WTC11 (cell line): ENCODE data around the gene ISLR. TPM values are rescaled to one million over a fixed set of nuclear protein-coding genes. Genes with fewer than 3 reads are reported as not detected.

Experiments
- ATAC-seq: fragments of 200-7000 bp; cut with Tn5 transposase; 2 replicates; pipeline ENCODE4 v1.10.0; 2021; ENCODE audit warnings: mild to moderate bottlenecking, moderate library complexity
- CTCF ChIA-PET: fragments of 300-600 bp; sonication (Branson Sonifier 250); formaldehyde crosslinking; loops from one replicate; lab custom pipeline; 2021; ENCODE audit warnings: antibody characterized with exemption; lab: Charles Lee
- POLR2A ChIA-PET: fragments of 350-600 bp; sonication (Branson Sonifier 250); formaldehyde crosslinking; loops from one replicate; lab custom pipeline; 2021; ENCODE audit warnings: antibody characterized with exemption; lab: Charles Lee
- DNase-seq: peaks from one replicate; pipeline ENCODE4 v3.0.0; 2021; ENCODE audit warnings: low spot score
- H3K27ac Mint-ChIP-seq: 2 replicates; pipeline ENCODE4 v1.8.0; 2021; ENCODE audit warnings: mixed read lengths
- H3K27me3 Mint-ChIP-seq: 2 replicates; pipeline ENCODE4 v1.8.0; 2021; ENCODE audit warnings: low read depth, mild to moderate bottlenecking, moderate library complexity, mixed read lengths
- H3K36me3 Mint-ChIP-seq: 2 replicates; pipeline ENCODE4 v1.8.0; 2021; ENCODE audit warnings: mixed read lengths
- H3K4me1 Mint-ChIP-seq: 2 replicates; pipeline ENCODE4 v1.8.0; 2022; ENCODE audit warnings: mixed read lengths
- H3K4me3 Mint-ChIP-seq: 2 replicates; pipeline ENCODE4 v1.8.0; 2021; ENCODE audit warnings: mild to moderate bottlenecking, moderate library complexity, mixed read lengths
- H3K9me3 Mint-ChIP-seq: 2 replicates; pipeline ENCODE4 v1.8.0; 2021; ENCODE audit warnings: mixed read lengths
- ARID4B ChIP-seq: sonication (generic); formaldehyde crosslinking; IDR thresholded peaks from 2 replicates; pipeline ENCODE4 v1.8.0; 2023; ENCODE audit warnings: missing genetic modification reagents, mild to moderate bottlenecking, borderline replicate concordance
- CREM ChIP-seq: sonication (generic); formaldehyde crosslinking; IDR thresholded peaks from 2 replicates; pipeline ENCODE4 v1.8.1; 2022; ENCODE audit warnings: mild to moderate bottlenecking, missing genetic modification reagents, moderate library complexity
- FOXK1 ChIP-seq: sonication (generic); formaldehyde crosslinking; IDR thresholded peaks from 2 replicates; pipeline ENCODE4 v1.8.0; 2022; ENCODE audit warnings: mild to moderate bottlenecking, moderate library complexity, missing genetic modification reagents
- FOXP4 ChIP-seq: sonication (generic); formaldehyde crosslinking; IDR thresholded peaks from 2 replicates; pipeline ENCODE4 v1.8.0; 2022; ENCODE audit warnings: mild to moderate bottlenecking, missing genetic modification reagents
- GABPB1 ChIP-seq: sonication (generic); formaldehyde crosslinking; IDR thresholded peaks from 2 replicates; pipeline ENCODE4 v1.8.1; 2023; ENCODE audit warnings: mild to moderate bottlenecking, missing genetic modification reagents
- GRHL2 ChIP-seq: fragments of 250-450 bp; sonication (Bioruptor Pico); IDR thresholded peaks from 2 replicates; pipeline ENCODE4 v1.8.0; 2022; ENCODE audit warnings: mild to moderate bottlenecking, moderate library complexity; ENCODE audit not compliant: insufficient replicate concordance, severe bottlenecking
- JUN ChIP-seq: sonication (generic); formaldehyde crosslinking; IDR thresholded peaks from 2 replicates; pipeline ENCODE4 v1.8.0; 2023; ENCODE audit warnings: mild to moderate bottlenecking, missing genetic modification reagents
- NFATC4 ChIP-seq: fragments of 250-450 bp; sonication (Bioruptor Pico); IDR thresholded peaks from 2 replicates; pipeline ENCODE4 v1.9.0; 2021; ENCODE audit warnings: mild to moderate bottlenecking
- OVOL2 ChIP-seq: fragments of 250-450 bp; sonication (Bioruptor Pico); IDR thresholded peaks from 2 replicates; pipeline ENCODE4 v1.9.0; 2021; ENCODE audit warnings: mild to moderate bottlenecking, borderline replicate concordance
- SMAD3 ChIP-seq: sonication (generic); formaldehyde crosslinking; IDR thresholded peaks from 2 replicates; pipeline ENCODE4 v1.8.0; 2022; ENCODE audit warnings: missing genetic modification reagents, mild to moderate bottlenecking, borderline replicate concordance
- SOX15 ChIP-seq: fragments of 250-450 bp; sonication (Bioruptor Pico); IDR thresholded peaks from 2 replicates; pipeline ENCODE4 v1.9.0; 2021; ENCODE audit warnings: mild to moderate bottlenecking
- SP1 ChIP-seq: sonication (generic); formaldehyde crosslinking; conservative IDR thresholded peaks from 2 replicates; pipeline ENCODE4 v1.8.1; 2022; ENCODE audit warnings: missing genetic modification reagents
- TEAD1 ChIP-seq: sonication (generic); formaldehyde crosslinking; IDR thresholded peaks from 2 replicates; pipeline ENCODE4 v1.8.0; 2022; ENCODE audit warnings: mild to moderate bottlenecking, missing genetic modification reagents
- ZBTB21 ChIP-seq: sonication (generic); formaldehyde crosslinking; IDR thresholded peaks from 2 replicates; pipeline ENCODE4 v1.8.1; 2023; ENCODE audit warnings: mild to moderate bottlenecking, missing genetic modification reagents, borderline replicate concordance
- ZNF219 ChIP-seq: sonication (generic); formaldehyde crosslinking; IDR thresholded peaks from 2 replicates; pipeline ENCODE4 v1.8.0; 2023; ENCODE audit warnings: missing genetic modification reagents, mild to moderate bottlenecking, borderline replicate concordance
- total RNA-seq: library from RNA; stranded (reverse); gene quantifications from 3 replicates; pipeline ENCODE4 v1.2.3, GENCODE V29; 2021
- TF ChIP-seq, protein P1 (sequence below): sonication (generic); formaldehyde crosslinking; IDR thresholded peaks from 2 replicates; pipeline ENCODE4 v1.8.0; 2022; ENCODE audit warnings: missing genetic modification reagents
- TF ChIP-seq, protein P2 (sequence below): sonication (generic); formaldehyde crosslinking; IDR thresholded peaks from 2 replicates; pipeline ENCODE4 v1.8.0; 2022; ENCODE audit warnings: mild to moderate bottlenecking, missing genetic modification reagents
- TF ChIP-seq, protein P3 (sequence below): fragments of 250-450 bp; sonication (Bioruptor Pico); IDR thresholded peaks from 2 replicates; pipeline ENCODE4 v1.9.0; 2021; ENCODE audit warnings: mild to moderate bottlenecking, borderline replicate concordance
- TF ChIP-seq, protein P4 (sequence below): sonication (generic); formaldehyde crosslinking; IDR thresholded peaks from 2 replicates; pipeline ENCODE4 v1.8.1; 2023; ENCODE audit warnings: mild to moderate bottlenecking, missing genetic modification reagents, moderate library complexity

Gene ISLR
- total RNA-seq, 1 experiment from 2014 or later = 0.63 TPM

- TF ChIP-seq TEAD1 (CRISPR knock-in tag) = no peak
- TF ChIP-seq OVOL2 (CRISPR knock-in tag) = no peak
- TF ChIP-seq CREM (CRISPR knock-in tag) = no peak
- no peak for TF ChIP-seq ARID4B (CRISPR knock-in tag)
Observed at GRCh38 chr15:74188216-74188615, 14.7 kb downstream of the ISLR start (continued).

GRCh38 chr15:74191798-74192197 lies 18.3 kb downstream of the ISLR start:
- no peaks in the 10 kb centered on the region; the same call in 1 of the 2 replicates for H3K36me3 Mint-ChIP-seq
- no peak overlapping the region for H3K4me3 Mint-ChIP-seq
- ATAC-seq = no peak

DNA sequence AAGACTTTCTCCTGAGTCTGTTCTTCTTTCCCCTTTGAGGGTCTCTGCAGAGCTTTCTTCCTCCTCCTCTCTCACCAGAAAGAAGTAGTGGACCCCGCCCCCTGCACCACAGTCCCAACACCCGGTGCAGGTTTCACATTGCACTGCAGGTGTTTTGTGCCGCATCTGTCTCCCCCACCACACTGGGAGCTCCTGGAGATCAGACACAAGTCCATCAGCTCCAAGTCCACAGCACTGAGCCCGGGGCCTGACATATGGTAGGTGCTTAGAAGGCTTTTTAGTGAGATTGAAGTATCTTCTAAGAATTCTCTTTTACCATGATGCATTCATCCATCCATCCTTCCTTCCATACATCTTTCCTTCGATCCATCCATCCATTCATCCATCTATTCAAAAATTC lies 19.2 kb downstream of the ISLR start:
- CTCF ChIA-PET = interaction anchor here (1.6 to 4.4 kb wide), 2 partner anchors 10 to 16 kb away, joined by 3 to 17 read pairs; partner anchors contain the start of gene STRA6
- no peaks in the 10 kb centered on the region for H3K4me1 Mint-ChIP-seq
- H3K36me3 Mint-ChIP-seq = no peaks in the 10 kb centered on the region; the same call in 1 of the 2 replicates
- no peak for ATAC-seq
- no peaks in the 10 kb centered on the region for H3K9me3 Mint-ChIP-seq
- POLR2A ChIA-PET = interaction anchor here (1.9 kb wide), 1 partner anchor 10 kb away, joined by 6 read pairs; the partner anchor contains the start of gene STRA6
- H3K27ac Mint-ChIP-seq = no peak overlapping the region
- no peak for DNase-seq
- H3K27me3 Mint-ChIP-seq = no peaks in the 10 kb centered on the region
- no peak overlapping the region for H3K4me3 Mint-ChIP-seq
- TF ChIP-seq, protein P1, sequence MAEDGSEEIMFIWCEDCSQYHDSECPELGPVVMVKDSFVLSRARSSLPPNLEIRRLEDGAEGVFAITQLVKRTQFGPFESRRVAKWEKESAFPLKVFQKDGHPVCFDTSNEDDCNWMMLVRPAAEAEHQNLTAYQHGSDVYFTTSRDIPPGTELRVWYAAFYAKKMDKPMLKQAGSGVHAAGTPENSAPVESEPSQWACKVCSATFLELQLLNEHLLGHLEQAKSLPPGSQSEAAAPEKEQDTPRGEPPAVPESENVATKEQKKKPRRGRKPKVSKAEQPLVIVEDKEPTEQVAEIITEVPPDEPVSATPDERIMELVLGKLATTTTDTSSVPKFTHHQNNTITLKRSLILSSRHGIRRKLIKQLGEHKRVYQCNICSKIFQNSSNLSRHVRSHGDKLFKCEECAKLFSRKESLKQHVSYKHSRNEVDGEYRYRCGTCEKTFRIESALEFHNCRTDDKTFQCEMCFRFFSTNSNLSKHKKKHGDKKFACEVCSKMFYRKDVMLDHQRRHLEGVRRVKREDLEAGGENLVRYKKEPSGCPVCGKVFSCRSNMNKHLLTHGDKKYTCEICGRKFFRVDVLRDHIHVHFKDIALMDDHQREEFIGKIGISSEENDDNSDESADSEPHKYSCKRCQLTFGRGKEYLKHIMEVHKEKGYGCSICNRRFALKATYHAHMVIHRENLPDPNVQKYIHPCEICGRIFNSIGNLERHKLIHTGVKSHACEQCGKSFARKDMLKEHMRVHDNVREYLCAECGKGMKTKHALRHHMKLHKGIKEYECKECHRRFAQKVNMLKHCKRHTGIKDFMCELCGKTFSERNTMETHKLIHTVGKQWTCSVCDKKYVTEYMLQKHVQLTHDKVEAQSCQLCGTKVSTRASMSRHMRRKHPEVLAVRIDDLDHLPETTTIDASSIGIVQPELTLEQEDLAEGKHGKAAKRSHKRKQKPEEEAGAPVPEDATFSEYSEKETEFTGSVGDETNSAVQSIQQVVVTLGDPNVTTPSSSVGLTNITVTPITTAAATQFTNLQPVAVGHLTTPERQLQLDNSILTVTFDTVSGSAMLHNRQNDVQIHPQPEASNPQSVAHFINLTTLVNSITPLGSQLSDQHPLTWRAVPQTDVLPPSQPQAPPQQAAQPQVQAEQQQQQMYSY (CRISPR knock-in tag) = no peak
- TF ChIP-seq NFATC4 (no peak), JUN (no peak), SP1 (CRISPR knock-in tag) (no peak), FOXK1 (CRISPR knock-in tag) (no peak), FOXP4 (no peak), SMAD3 (CRISPR knock-in tag) (no peak)
- TF ChIP-seq, protein P2, sequence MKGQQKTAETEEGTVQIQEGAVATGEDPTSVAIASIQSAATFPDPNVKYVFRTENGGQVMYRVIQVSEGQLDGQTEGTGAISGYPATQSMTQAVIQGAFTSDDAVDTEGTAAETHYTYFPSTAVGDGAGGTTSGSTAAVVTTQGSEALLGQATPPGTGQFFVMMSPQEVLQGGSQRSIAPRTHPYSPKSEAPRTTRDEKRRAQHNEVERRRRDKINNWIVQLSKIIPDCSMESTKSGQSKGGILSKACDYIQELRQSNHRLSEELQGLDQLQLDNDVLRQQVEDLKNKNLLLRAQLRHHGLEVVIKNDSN (CRISPR knock-in tag) = no peak
- TF ChIP-seq, protein P3, sequence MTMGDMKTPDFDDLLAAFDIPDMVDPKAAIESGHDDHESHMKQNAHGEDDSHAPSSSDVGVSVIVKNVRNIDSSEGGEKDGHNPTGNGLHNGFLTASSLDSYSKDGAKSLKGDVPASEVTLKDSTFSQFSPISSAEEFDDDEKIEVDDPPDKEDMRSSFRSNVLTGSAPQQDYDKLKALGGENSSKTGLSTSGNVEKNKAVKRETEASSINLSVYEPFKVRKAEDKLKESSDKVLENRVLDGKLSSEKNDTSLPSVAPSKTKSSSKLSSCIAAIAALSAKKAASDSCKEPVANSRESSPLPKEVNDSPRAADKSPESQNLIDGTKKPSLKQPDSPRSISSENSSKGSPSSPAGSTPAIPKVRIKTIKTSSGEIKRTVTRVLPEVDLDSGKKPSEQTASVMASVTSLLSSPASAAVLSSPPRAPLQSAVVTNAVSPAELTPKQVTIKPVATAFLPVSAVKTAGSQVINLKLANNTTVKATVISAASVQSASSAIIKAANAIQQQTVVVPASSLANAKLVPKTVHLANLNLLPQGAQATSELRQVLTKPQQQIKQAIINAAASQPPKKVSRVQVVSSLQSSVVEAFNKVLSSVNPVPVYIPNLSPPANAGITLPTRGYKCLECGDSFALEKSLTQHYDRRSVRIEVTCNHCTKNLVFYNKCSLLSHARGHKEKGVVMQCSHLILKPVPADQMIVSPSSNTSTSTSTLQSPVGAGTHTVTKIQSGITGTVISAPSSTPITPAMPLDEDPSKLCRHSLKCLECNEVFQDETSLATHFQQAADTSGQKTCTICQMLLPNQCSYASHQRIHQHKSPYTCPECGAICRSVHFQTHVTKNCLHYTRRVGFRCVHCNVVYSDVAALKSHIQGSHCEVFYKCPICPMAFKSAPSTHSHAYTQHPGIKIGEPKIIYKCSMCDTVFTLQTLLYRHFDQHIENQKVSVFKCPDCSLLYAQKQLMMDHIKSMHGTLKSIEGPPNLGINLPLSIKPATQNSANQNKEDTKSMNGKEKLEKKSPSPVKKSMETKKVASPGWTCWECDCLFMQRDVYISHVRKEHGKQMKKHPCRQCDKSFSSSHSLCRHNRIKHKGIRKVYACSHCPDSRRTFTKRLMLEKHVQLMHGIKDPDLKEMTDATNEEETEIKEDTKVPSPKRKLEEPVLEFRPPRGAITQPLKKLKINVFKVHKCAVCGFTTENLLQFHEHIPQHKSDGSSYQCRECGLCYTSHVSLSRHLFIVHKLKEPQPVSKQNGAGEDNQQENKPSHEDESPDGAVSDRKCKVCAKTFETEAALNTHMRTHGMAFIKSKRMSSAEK (CRISPR knock-in tag) = no peak
- TF ChIP-seq, protein P4, sequence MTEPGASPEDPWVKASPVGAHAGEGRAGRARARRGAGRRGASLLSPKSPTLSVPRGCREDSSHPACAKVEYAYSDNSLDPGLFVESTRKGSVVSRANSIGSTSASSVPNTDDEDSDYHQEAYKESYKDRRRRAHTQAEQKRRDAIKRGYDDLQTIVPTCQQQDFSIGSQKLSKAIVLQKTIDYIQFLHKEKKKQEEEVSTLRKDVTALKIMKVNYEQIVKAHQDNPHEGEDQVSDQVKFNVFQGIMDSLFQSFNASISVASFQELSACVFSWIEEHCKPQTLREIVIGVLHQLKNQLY (CRISPR knock-in tag) = no peak

More at GRCh38 chr15:74191798-74192197, 18.3 kb downstream of the ISLR start:
- H3K27ac Mint-ChIP-seq = no peak overlapping the region
- no peaks in the 10 kb centered on the region for H3K27me3 Mint-ChIP-seq
- CTCF ChIA-PET = interaction anchor here (1.2 to 4.4 kb wide), 3 partner anchors 11 to 116 kb away, joined by 3 to 17 read pairs (median 10); partner anchors contain the start of gene STRA6
- H3K4me1 Mint-ChIP-seq = no peaks in the 10 kb centered on the region
- no peak for TF ChIP-seq GABPB1 (CRISPR knock-in tag)
- TF ChIP-seq ZBTB21 = no peak
- TF ChIP-seq SP1 (CRISPR knock-in tag) = no peak
- TF ChIP-seq SOX15 (CRISPR knock-in tag) = no peak
- TF ChIP-seq GRHL2 (CRISPR knock-in tag) = no peak
- no peak for TF ChIP-seq ZNF219 (CRISPR knock-in tag)
- TF ChIP-seq, all 79 proteins: peak for 0
- no peak for DNase-seq
- POLR2A ChIA-PET = interaction anchor here (1.9 kb wide), 1 partner anchor 11 kb away, joined by 6 read pairs; the partner anchor contains the start of gene STRA6
- no peaks in the 10 kb centered on the region for H3K9me3 Mint-ChIP-seq
